Mesenchymal stem cell (in vitro differentiated cells and primary cell): Measurements from ENCODE around the gene SPEG.
A peak's percentile ranks its signal among the peaks of the same experiment; 100 is the strongest.

ENCODE experiments used
- DNase-seq: peaks from one replicate; pipeline ENCODE4 v3.0.0-alpha.2; 2013
- H2AFZ ChIP-seq: one replicate; pipeline ENCODE4 v1.6.1; 2013; ENCODE audit warnings: low read depth, mild to moderate bottlenecking, control low read depth, inconsistent platforms, low read length, moderate library complexity
- H2AK5ac ChIP-seq: 2 replicates; pipeline ENCODE4 v1.6.1; 2013; ENCODE audit warnings: low read length, moderate library complexity, mild to moderate bottlenecking, inconsistent platforms; ENCODE audit not compliant: severe bottlenecking
- H2BK120ac ChIP-seq: one replicate; pipeline ENCODE4 v1.6.1; 2013; ENCODE audit warnings: low read depth, mild to moderate bottlenecking, inconsistent platforms, low read length, moderate library complexity
- H2BK12ac ChIP-seq, 2 experiments: one replicate each; pipeline ENCODE4 v1.6.1; 2013; ENCODE audit warnings: inconsistent platforms in 2 of 2, low read length in 2 of 2, mild to moderate bottlenecking in 2 of 2, moderate library complexity in 2 of 2, control low read depth in 1 of 2
- H2BK15ac ChIP-seq: one replicate; pipeline ENCODE4 v1.6.1; 2013; ENCODE audit warnings: mild to moderate bottlenecking, low read depth, inconsistent platforms; ENCODE audit not compliant: poor library complexity, severe bottlenecking
- H2BK5ac ChIP-seq: 2 replicates; pipeline ENCODE4 v1.6.1; 2013; ENCODE audit warnings: low read depth, mild to moderate bottlenecking, low read length, control low read depth, inconsistent platforms; ENCODE audit not compliant: poor library complexity, severe bottlenecking
- H3K14ac ChIP-seq, 2 experiments: one replicate each; pipeline ENCODE4 v1.6.1; 2013; ENCODE audit warnings: inconsistent platforms in 2 of 2, low read length in 2 of 2, control low read depth in 1 of 2, mild to moderate bottlenecking in 1 of 2, moderate library complexity in 1 of 2
- H3K18ac ChIP-seq, 2 experiments: one replicate each; pipeline ENCODE4 v1.6.1; 2013; ENCODE audit warnings: inconsistent platforms in 2 of 2, low read length in 2 of 2, control low read depth in 1 of 2, low read depth in 1 of 2, mild to moderate bottlenecking in 1 of 2
- H3K23ac ChIP-seq, 2 experiments: one replicate each; pipeline ENCODE4 v1.6.1; 2013; ENCODE audit warnings: inconsistent platforms in 2 of 2, low read length in 2 of 2, mild to moderate bottlenecking in 2 of 2, moderate library complexity in 2 of 2, control low read depth in 1 of 2
- H3K27ac ChIP-seq: 2 replicates; pipeline ENCODE4 v1.5.1; 2013; ENCODE audit warnings: mild to moderate bottlenecking, moderate library complexity, low read length, control low read depth, inconsistent platforms; ENCODE audit not compliant: poor library complexity, severe bottlenecking
- H3K27me3 ChIP-seq, 2 experiments: 2 replicates each; pipeline versions ENCODE4 v1.6.1 to v1.7.0; 2013; ENCODE audit warnings: low read length in 2 of 2, mild to moderate bottlenecking in 2 of 2, moderate library complexity in 2 of 2, control low read depth in 1 of 2, inconsistent platforms in 1 of 2; ENCODE audit not compliant: control insufficient read depth in 1 of 2, insufficient read depth in 1 of 2
- H3K36me3 ChIP-seq, 2 experiments: 2 replicates each; pipeline versions ENCODE4 v1.6.1 to v1.7.0; 2013; ENCODE audit warnings: low read length in 2 of 2, control low read depth in 1 of 2, inconsistent platforms in 1 of 2, low read depth in 1 of 2, mild to moderate bottlenecking in 1 of 2; ENCODE audit not compliant: insufficient read depth in 2 of 2, control insufficient read depth in 1 of 2
- H3K4ac ChIP-seq, 2 experiments: one replicate each; pipeline ENCODE4 v1.6.1; 2013; ENCODE audit warnings: inconsistent platforms in 2 of 2, low read length in 2 of 2, mild to moderate bottlenecking in 2 of 2, moderate library complexity in 2 of 2, control low read depth in 1 of 2, low read depth in 1 of 2
- H3K4me1 ChIP-seq: 2 replicates; pipeline ENCODE4 v1.6.1; 2013; ENCODE audit warnings: low read depth, low read length, control low read depth; ENCODE audit not compliant: control insufficient read depth, insufficient read depth
- H3K4me2 ChIP-seq: 2 replicates; pipeline ENCODE4 v1.6.1; 2013; ENCODE audit warnings: low read length, mild to moderate bottlenecking, inconsistent platforms; ENCODE audit not compliant: poor library complexity, severe bottlenecking
- H3K4me3 ChIP-seq, 2 experiments: 2 replicates each; pipeline versions ENCODE4 v1.5.1 to v1.7.0; 2013; ENCODE audit warnings: low read length in 2 of 2, mild to moderate bottlenecking in 2 of 2, control low read depth in 1 of 2, low read depth in 1 of 2; ENCODE audit not compliant: insufficient read depth in 1 of 2
- H3K79me1 ChIP-seq: replicated peaks from 2 replicates; pipeline ENCODE4 v1.6.1; 2013; ENCODE audit warnings: mild to moderate bottlenecking, control low read depth, low read length, inconsistent platforms; ENCODE audit not compliant: poor library complexity, severe bottlenecking
- H3K9ac ChIP-seq: 2 replicates; pipeline ENCODE4 v1.7.0; 2013; ENCODE audit warnings: mild to moderate bottlenecking, low read length, moderate library complexity
- H3K9me3 ChIP-seq: 2 replicates; pipeline ENCODE4 v1.7.0; 2013; ENCODE audit warnings: mild to moderate bottlenecking, low read length; ENCODE audit not compliant: control insufficient read depth
- H4K8ac ChIP-seq: one replicate; pipeline ENCODE4 v1.6.1; 2013; ENCODE audit warnings: inconsistent platforms, mild to moderate bottlenecking, low read length, moderate library complexity
- H4K91ac ChIP-seq: one replicate; pipeline ENCODE4 v1.6.1; 2013; ENCODE audit warnings: mild to moderate bottlenecking, low read length, inconsistent platforms
- WGBS: methylation state at CpG from one replicate; pipeline ENCODE4 v1.1.7; 2013; ENCODE audit warnings: mixed read lengths; 5-methylcytosine and 5-hydroxymethylcytosine counted together

The SPEG gene

DNA sequence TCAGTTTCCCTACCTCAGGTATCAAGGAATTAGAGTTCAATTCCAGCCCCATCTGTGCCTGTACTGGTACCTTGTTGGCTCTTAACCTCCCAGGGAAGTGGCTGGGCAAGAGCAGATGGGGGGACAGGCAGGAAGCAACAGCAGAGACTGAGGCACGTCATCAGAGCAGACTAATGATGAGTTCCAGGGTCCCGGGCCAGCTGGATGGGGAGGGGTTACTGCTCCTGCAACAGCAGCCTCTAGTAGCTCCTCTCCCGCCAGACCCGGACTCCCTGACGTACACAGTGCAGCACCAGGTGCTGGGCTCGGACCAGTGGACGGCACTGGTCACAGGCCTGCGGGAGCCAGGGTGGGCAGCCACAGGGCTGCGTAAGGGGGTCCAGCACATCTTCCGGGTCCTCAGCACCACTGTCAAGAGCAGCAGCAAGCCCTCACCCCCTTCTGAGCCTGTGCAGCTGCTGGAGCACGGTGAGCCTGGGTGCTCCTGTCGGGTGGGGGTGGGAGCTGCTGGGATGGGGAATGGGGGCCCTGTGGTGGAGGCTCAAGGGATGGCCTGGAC, 38.1 kb downstream of the SPEG start:
- Histone ChIP-seq H3K4me3 (no peak overlapping the region), H3K4me1 (peaks cover 32% of the 10 kb centered on the region), H3K27ac (no peak overlapping the region), H3K23ac (no peak overlapping the region), H2BK120ac (no peak overlapping the region), H2AFZ (no peak overlapping the region), H3K79me1 (no peaks in the 10 kb centered on the region), H3K4ac (no peak overlapping the region), H2BK15ac (no peak overlapping the region), H2BK5ac (no peak overlapping the region), H3K4me2 (no peak overlapping the region), H4K91ac (no peak overlapping the region), H2BK12ac (no peak overlapping the region), H3K14ac (no peak overlapping the region), H4K8ac (no peak overlapping the region), H3K9ac (no peak overlapping the region), H3K27me3 (no peaks in the 10 kb centered on the region), H2AK5ac (no peak overlapping the region), H3K36me3 (peaks cover 77 to 83% of the 10 kb centered on the region in 2 experiments), H3K18ac (no peak overlapping the region), H3K9me3 (no peaks in the 10 kb centered on the region)
- WGBS = 90% methylated on average over 11 of the region's 12 CpGs
- no peak for DNase-seq

DNA sequence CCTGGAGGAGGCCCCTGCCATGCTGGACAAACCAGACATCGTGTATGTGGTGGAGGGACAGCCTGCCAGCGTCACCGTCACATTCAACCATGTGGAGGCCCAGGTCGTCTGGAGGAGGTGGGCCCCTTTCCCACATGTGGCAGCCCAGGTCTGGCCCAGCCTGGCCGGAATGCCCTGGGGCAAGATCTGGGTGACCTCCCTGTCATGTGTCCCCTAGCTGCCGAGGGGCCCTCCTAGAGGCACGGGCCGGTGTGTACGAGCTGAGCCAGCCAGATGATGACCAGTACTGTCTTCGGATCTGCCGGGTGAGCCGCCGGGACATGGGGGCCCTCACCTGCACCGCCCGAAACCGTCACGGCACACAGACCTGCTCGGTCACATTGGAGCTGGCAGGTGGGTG, 38.9 kb downstream of the SPEG start:
- no peaks in the 10 kb centered on the region for H3K27me3 ChIP-seq
- H2BK12ac ChIP-seq = no peak overlapping the region
- H2AFZ ChIP-seq = no peak overlapping the region
- H3K27ac ChIP-seq = no peak overlapping the region
- H2BK15ac ChIP-seq = peak overlapping the region; percentile 8
- H3K36me3 ChIP-seq = peaks cover 72 to 87% of the 10 kb centered on the region in 2 experiments
- no peak overlapping the region for H3K18ac ChIP-seq
- 90% methylated on average over 18 of the region's 18 CpGs for WGBS
- H2AK5ac ChIP-seq = no peak overlapping the region
- H3K79me1 ChIP-seq = no peaks in the 10 kb centered on the region
- H3K4ac ChIP-seq = no peak overlapping the region
- H3K9ac ChIP-seq = no peak overlapping the region
- no peak overlapping the region for H3K23ac ChIP-seq
- no peak overlapping the region for H4K91ac ChIP-seq
- H3K4me3 ChIP-seq = no peak overlapping the region
- H3K4me1 ChIP-seq = peaks cover 24% of the 10 kb centered on the region
- no peak overlapping the region for H3K14ac ChIP-seq
- H3K9me3 ChIP-seq = no peaks in the 10 kb centered on the region
- no peak overlapping the region for H2BK120ac ChIP-seq
- no peak for DNase-seq
- no peak overlapping the region for H3K4me2 ChIP-seq
- no peak overlapping the region for H4K8ac ChIP-seq
- H2BK5ac ChIP-seq = no peak overlapping the region

DNA sequence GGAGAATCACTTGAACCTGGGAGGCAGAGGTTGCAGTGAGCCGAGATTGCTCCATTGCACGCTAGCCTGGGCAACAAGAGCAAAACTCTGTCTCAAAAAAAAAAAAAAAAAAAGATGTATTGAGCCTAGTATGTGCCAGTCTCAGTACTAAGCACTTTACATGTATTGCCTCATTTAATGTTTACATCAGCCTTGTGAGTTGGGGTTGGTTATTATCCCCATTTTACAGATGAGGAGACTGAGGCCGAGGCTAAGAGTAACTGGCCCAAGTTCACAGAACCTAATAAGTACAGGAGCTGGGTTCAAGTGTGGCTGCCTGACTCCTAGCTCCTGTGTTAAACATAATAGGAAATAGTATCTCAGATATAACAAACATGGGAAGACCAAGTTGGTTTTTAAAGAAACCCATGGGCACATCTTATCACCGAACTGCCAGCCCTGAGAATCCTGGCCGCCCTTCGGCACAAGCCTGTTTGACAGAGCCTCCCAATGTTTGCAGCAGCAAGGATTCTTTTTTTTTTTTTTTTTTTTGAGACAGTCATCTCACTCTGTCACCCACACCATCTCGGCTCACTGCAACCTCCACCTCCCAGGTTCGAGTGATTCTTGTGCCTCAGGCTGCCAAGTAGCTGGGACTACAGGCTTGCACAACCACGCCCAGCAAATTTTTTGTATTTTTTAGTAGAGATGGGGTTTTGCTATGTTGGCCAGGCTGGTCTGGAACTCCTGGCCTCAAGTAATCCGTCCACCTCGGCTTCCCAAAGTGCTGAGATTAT, 39.8 kb downstream of the SPEG start:
- no peak overlapping the region for H4K8ac ChIP-seq
- H4K91ac ChIP-seq = no peak overlapping the region
- H3K36me3 ChIP-seq = peaks cover 69 to 88% of the 10 kb centered on the region in 2 experiments
- H3K27ac ChIP-seq = no peak overlapping the region
- H3K23ac ChIP-seq = no peak overlapping the region
- no peak overlapping the region for H3K18ac ChIP-seq
- peaks cover 15% of the 10 kb centered on the region for H3K4me1 ChIP-seq
- no peak overlapping the region for H2AFZ ChIP-seq
- 82% methylated on average over 6 of the region's 11 CpGs for WGBS
- H3K27me3 ChIP-seq = no peaks in the 10 kb centered on the region
- no peak overlapping the region for H3K4ac ChIP-seq
- H2BK12ac ChIP-seq = no peak overlapping the region
- H2BK5ac ChIP-seq = no peak overlapping the region
- H3K4me3 ChIP-seq = no peak overlapping the region
- H3K14ac ChIP-seq = no peak overlapping the region
- no peak overlapping the region for H3K4me2 ChIP-seq
- no peak overlapping the region for H2AK5ac ChIP-seq
- peak overlapping the region; percentile 58 for H3K9ac ChIP-seq
- DNase-seq = no peak
- no peak overlapping the region for H2BK15ac ChIP-seq
- H2BK120ac ChIP-seq = no peak overlapping the region
- no peaks in the 10 kb centered on the region for H3K79me1 ChIP-seq
- no peaks in the 10 kb centered on the region for H3K9me3 ChIP-seq

DNA sequence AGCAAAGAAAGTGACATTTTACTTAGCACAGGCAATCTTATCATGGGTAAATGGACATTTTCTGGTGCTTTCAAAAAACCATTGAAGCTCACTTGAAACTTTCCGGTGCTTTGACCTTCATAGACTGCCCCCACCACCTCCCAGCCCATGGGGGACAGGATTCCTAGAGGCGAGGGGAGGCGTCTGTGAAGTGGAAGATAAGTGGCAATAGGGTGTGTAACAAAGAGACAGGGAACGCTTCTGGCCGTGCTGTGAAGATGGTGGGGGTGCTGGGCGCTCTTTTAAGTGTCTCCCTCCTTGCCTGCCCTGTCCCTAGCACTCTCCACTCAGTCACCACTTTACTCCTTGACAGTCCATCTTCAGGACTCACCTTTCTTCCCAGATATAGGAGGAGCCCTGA, 40.6 kb downstream of the SPEG start:
- H3K9me3 ChIP-seq = no peaks in the 10 kb centered on the region
- no peaks in the 10 kb centered on the region for H3K27me3 ChIP-seq
- no peak overlapping the region for H3K14ac ChIP-seq
- peaks cover 11% of the 10 kb centered on the region for H3K4me1 ChIP-seq
- no peak overlapping the region for H3K23ac ChIP-seq
- no peak overlapping the region for H2AK5ac ChIP-seq
- H2AFZ ChIP-seq = no peak overlapping the region
- no peak overlapping the region for H2BK12ac ChIP-seq
- WGBS = 82% methylated on average over 3 of the region's 6 CpGs
- no peak overlapping the region for H2BK5ac ChIP-seq
- H3K4me2 ChIP-seq = no peak overlapping the region
- no peak for DNase-seq
- no peak overlapping the region for H3K18ac ChIP-seq
- no peak overlapping the region for H4K8ac ChIP-seq
- H2BK15ac ChIP-seq = no peak overlapping the region
- peaks cover 74 to 88% of the 10 kb centered on the region in 2 experiments for H3K36me3 ChIP-seq
- H3K79me1 ChIP-seq = no peaks in the 10 kb centered on the region
- no peak overlapping the region for H4K91ac ChIP-seq
- H3K9ac ChIP-seq = peak overlapping the region; percentile 58
- H3K27ac ChIP-seq = no peak overlapping the region
- H3K4me3 ChIP-seq = no peak overlapping the region
- no peak overlapping the region for H3K4ac ChIP-seq
- no peak overlapping the region for H2BK120ac ChIP-seq
